T-cell (primary cell): ENCODE results near the gene ENTHD1. TPM values are rescaled to one million over a fixed set of nuclear protein-coding genes. Genes with fewer than 3 reads are reported as not detected.
"Not testable (repeated sequence)": the region's sequence is repeated elsewhere in the genome, so short reads cannot be mapped to it uniquely, and the experiment has no call there.

Experiments used
- ATAC-seq, 4 experiments: fragments of 200-7000 bp in 3 of 4; fragments of 150-1000 bp in 1 of 4; cut with Tn5 transposase; replicated peaks in 1 of 4; 1 replicate in 3 of 4; 2 replicates in 1 of 4; pipeline ENCODE4 v1.10.0; 2021; ENCODE audit warnings: moderate library complexity in 3 of 4, mild to moderate bottlenecking in 2 of 4, moderate number of reproducible peaks in 1 of 4
- CTCF ChIA-PET, 2 donors: fragments of 300-600 bp; sonication (Branson Sonifier 250); formaldehyde crosslinking; loops; one replicate each; lab custom pipeline; 2022; ENCODE audit warnings: antibody characterized with exemption in 2 of 2; lab: Charles Lee
- POLR2A ChIA-PET, 2 donors: fragments of 300-600 bp; sonication (Branson Sonifier 250); formaldehyde crosslinking; loops; one replicate each; lab custom pipeline; 2022; ENCODE audit warnings: antibody characterized with exemption in 2 of 2; lab: Charles Lee
- DNase-seq, 35 experiments: peaks; one replicate each; pipeline versions ENCODE4 v3.0.0 to v3.0.0-alpha.2; 2013 to 2023
- H3K27ac ChIP-seq: one replicate; pipeline ENCODE4 v1.5.1; 2013; ENCODE audit warnings: low read length
- H3K27me3 ChIP-seq, 2 experiments: replicated peaks in 1 of 2; 1 replicate in 1 of 2; 2 replicates in 1 of 2; pipeline versions ENCODE4 v1.6.1 to v1.7.0; 2013; ENCODE audit warnings: low read length in 1 of 2, mixed read lengths in 1 of 2; ENCODE audit not compliant: control insufficient read depth in 2 of 2, insufficient read depth in 2 of 2; ENCODE audit errors: extremely low read depth in 1 of 2
- H3K36me3 ChIP-seq, 2 donors: 1 replicate in 1 of 2; 2 replicates in 1 of 2; pipeline versions ENCODE4 v1.6.1 to v1.7.0; 2013; ENCODE audit warnings: low read length in 1 of 2; ENCODE audit not compliant: control insufficient read depth in 2 of 2, insufficient read depth in 1 of 2; ENCODE audit errors: extremely low read depth in 1 of 2
- H3K4me1 ChIP-seq, 2 experiments: 1 replicate in 1 of 2; 2 replicates in 1 of 2; pipeline versions ENCODE4 v1.6.1 to v1.7.0; 2013; ENCODE audit warnings: low read length in 2 of 2, mixed read lengths in 1 of 2; ENCODE audit not compliant: insufficient read depth in 2 of 2, control insufficient read depth in 1 of 2; ENCODE audit errors: extremely low read depth in 1 of 2
- H3K4me3 ChIP-seq, 2 donors: 1 replicate in 1 of 2; 2 replicates in 1 of 2; pipeline versions ENCODE4 v1.5.1 to v1.7.0; 2013; ENCODE audit warnings: mild to moderate bottlenecking in 2 of 2, low read length in 1 of 2, moderate library complexity in 1 of 2; ENCODE audit not compliant: control insufficient read depth in 1 of 2; ENCODE audit errors: extremely low read depth in 1 of 2
- H3K9me3 ChIP-seq: 2 replicates; pipeline ENCODE4 v1.7.0; 2013
- H3K27ac Mint-ChIP-seq, 2 donors: one replicate each; pipeline ENCODE4 v1.8.0; 2020 to 2021; ENCODE audit warnings: mild to moderate bottlenecking in 2 of 2, mixed read lengths in 2 of 2
- H3K27me3 Mint-ChIP-seq, 2 donors: one replicate each; pipeline ENCODE4 v1.8.0; 2021 to 2022; ENCODE audit warnings: mixed read lengths in 2 of 2
- H3K36me3 Mint-ChIP-seq: one replicate; pipeline ENCODE4 v1.8.0; 2021; ENCODE audit warnings: mixed read lengths
- H3K4me1 Mint-ChIP-seq, 3 donors: one replicate each; pipeline ENCODE4 v1.8.0; 2020 to 2022; ENCODE audit warnings: mixed read lengths in 3 of 3, mild to moderate bottlenecking in 1 of 3
- H3K4me3 Mint-ChIP-seq, 3 donors: one replicate each; pipeline ENCODE4 v1.8.0; 2020 to 2022; ENCODE audit warnings: mild to moderate bottlenecking in 3 of 3, mixed read lengths in 3 of 3, moderate library complexity in 3 of 3
- H3K9me3 Mint-ChIP-seq, 3 donors: one replicate each; pipeline ENCODE4 v1.8.0; 2020 to 2022; ENCODE audit warnings: mixed read lengths in 3 of 3
- WGBS: methylation state at CpG from one replicate; pipeline ENCODE4 v1.1.5; 2013; ENCODE audit warnings: missing lambda C conversion rate; ENCODE audit not compliant: insufficient coverage; 5-methylcytosine and 5-hydroxymethylcytosine counted together
- total RNA-seq, 35 experiments: library from RNA in 6 of 35; stranded (reverse) in 6 of 35; fragments of 120-200 nt in 1 of 35; gene quantifications; one replicate each; pipeline versions ENCODE4 v1.2.1 to v1.2.4 and lab custom pipeline; 2013 to 2026

The ENTHD1 gene
- total RNA-seq, 5 donors from 2014 or later (not counting 1 experiment from before 2014, with no cell fraction given): 0.13 to 0.36 (median 0.20) TPM

DNA sequence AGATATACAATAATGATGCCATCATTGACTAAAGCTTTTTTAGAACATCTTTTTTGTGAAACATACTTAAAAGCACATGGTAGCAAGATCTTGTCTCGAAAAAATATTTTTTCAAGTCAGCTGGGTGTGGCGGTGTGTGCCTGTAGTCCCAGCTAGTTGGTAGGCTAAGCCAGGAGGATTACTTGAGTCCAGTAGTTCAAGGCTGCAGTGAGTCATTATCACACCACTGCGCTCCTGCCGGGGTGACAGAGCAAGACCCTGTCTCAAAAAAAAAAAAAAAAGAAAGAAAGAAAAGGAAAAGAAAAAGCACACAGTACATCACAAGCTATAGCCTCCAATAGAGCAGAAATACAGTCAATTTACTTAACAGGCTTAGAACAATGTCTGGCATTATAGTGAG lies 37.0 kb downstream of the ENTHD1 start:
- ATAC-seq: no peak
- no peaks in the 10 kb centered on the region for H3K9me3 ChIP-seq
- Mint-ChIP-seq H3K36me3 (no peaks in the 10 kb centered on the region), H3K4me3 (no peak overlapping the region), H3K27ac (no peak overlapping the region), H3K4me1 (peaks cover 18 to 22% (median 19%) of the 10 kb centered on the region in 3 donors), H3K9me3 (no peaks in the 10 kb centered on the region), H3K27me3 (no peaks in the 10 kb centered on the region)
- no CpG with 5 or more reads among the region's 4 CpGs for WGBS
- DNase-seq: no peak
- H3K4me1 ChIP-seq: peaks cover 0 to 3% of the 10 kb centered on the region in 2 experiments
- H3K4me3 ChIP-seq: no peak overlapping the region
- CTCF ChIA-PET: interaction anchor here (0.6 kb wide), 2 partner anchors 58 to 76 kb away, joined by 3 to 4 read pairs; no protein-coding TSS in a partner anchor
- POLR2A ChIA-PET: interaction anchor here in 1 of 2 donors (0.6 kb wide), 1 partner anchor 50 kb away, joined by 3 read pairs; no protein-coding TSS in a partner anchor
- no peaks in the 10 kb centered on the region for H3K36me3 ChIP-seq
- H3K27ac ChIP-seq: no peak overlapping the region
- peaks cover 0 to 2% of the 10 kb centered on the region in 2 experiments for H3K27me3 ChIP-seq

DNA sequence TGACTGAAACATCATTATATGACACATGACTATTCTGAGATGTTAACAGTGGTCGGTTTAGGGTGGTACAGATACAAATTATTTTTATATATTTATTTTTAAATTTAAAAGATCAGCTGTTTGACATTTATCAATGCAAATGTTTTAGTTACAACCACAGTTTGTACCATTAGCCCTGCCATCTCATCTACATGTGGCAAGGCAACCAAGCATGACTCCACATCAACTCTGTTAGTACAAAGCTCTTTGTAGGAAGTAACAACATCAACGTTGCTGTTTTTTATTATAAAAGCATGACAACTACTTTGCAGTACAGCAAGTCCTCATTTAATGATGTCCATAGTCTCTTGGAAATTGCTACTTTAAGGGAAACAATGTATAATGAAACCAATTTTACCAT lies 40.8 kb downstream of the ENTHD1 start:
- Mint-ChIP-seq H3K4me3 (no peak overlapping the region), H3K27me3 (no peaks in the 10 kb centered on the region), H3K27ac (no peak overlapping the region), H3K36me3 (no peaks in the 10 kb centered on the region), H3K9me3 (no peaks in the 10 kb centered on the region), H3K4me1 (peaks cover 0 to 4% (median 0%) of the 10 kb centered on the region in 3 donors)
- H3K9me3 ChIP-seq: no peaks in the 10 kb centered on the region
- CTCF ChIA-PET: interaction anchor here in 1 of 2 donors (0.6 kb wide), 1 partner anchor 68 kb away, joined by 3 read pairs; no protein-coding TSS in a partner anchor
- H3K4me1 ChIP-seq: no peaks in the 10 kb centered on the region
- no peaks in the 10 kb centered on the region for H3K36me3 ChIP-seq
- H3K27me3 ChIP-seq: peaks cover 0 to 2% of the 10 kb centered on the region in 2 experiments
- ATAC-seq (no peak), DNase-seq (no peak)
- POLR2A ChIA-PET: no interaction called here
- no CpG with 5 or more reads among the region's 2 CpGs for WGBS
- H3K4me3 ChIP-seq: no peak overlapping the region
- no peak overlapping the region for H3K27ac ChIP-seq

GRCh38 chr22:39851606-39852315 lies 41.8 kb downstream of the ENTHD1 start:
- H3K36me3 Mint-ChIP-seq: no peaks in the 10 kb centered on the region
- Histone ChIP-seq H3K4me1 (no peaks in the 10 kb centered on the region), H3K36me3 (no peaks in the 10 kb centered on the region), H3K27ac (no peak overlapping the region), H3K9me3 (no peaks in the 10 kb centered on the region), H3K4me3 (no peak overlapping the region), H3K27me3 (peaks cover 0 to 2% of the 10 kb centered on the region in 2 experiments)
- POLR2A ChIA-PET: interaction anchor here in 1 of 2 donors (0.6 kb wide), 1 partner anchor 32 kb away, joined by 3 read pairs; no protein-coding TSS in a partner anchor
- H3K27me3 Mint-ChIP-seq: no peaks in the 10 kb centered on the region
- H3K9me3 Mint-ChIP-seq: no peaks in the 10 kb centered on the region
- 100% methylated on average over 1 of the region's 4 CpGs for WGBS
- H3K4me3 Mint-ChIP-seq: no peak overlapping the region
- DNase-seq (no peak), ATAC-seq (no peak)
- no peak overlapping the region for H3K27ac Mint-ChIP-seq
- CTCF ChIA-PET: interaction anchor here in 1 of 2 donors (1.0 kb wide), 1 partner anchor 54 kb away, joined by 4 read pairs; no protein-coding TSS in a partner anchor
- H3K4me1 Mint-ChIP-seq: peaks cover 0 to 4% (median 0%) of the 10 kb centered on the region in 3 donors

DNA sequence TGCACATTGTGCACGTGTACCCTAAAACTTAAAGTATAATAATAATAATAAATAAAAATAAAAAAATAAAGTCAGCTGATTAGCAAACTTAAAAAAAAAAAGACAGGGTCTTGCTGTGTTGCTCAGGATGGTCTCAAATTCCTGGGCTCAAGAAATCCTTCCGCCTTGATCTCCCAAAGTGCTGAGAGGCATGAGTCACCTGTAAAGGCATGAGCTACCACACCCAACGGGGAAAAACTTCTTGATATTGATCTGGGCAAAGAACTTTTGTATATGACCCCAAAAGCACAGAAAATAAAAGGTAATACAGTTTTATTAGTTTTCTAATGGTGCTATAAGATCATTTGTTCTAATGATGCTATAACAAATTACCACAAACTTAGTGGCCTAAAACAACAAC lies 46.1 kb downstream of the ENTHD1 start:
- ChIA-PET CTCF (no interaction called here), POLR2A (no interaction called here)
- H3K27me3 Mint-ChIP-seq: no peaks in the 10 kb centered on the region
- peaks cover 2 to 19% (median 9%) of the 10 kb centered on the region in 3 donors for H3K4me1 Mint-ChIP-seq
- 88% methylated on average over 1 of the region's 3 CpGs for WGBS
- DNase-seq: no peak
- H3K4me3 Mint-ChIP-seq: no peak overlapping the region
- H3K36me3 ChIP-seq: no peaks in the 10 kb centered on the region
- H3K4me1 ChIP-seq: no peaks in the 10 kb centered on the region
- H3K9me3 ChIP-seq: peaks cover 3% of the 10 kb centered on the region
- no peaks in the 10 kb centered on the region for H3K27me3 ChIP-seq
- no peak overlapping the region for H3K27ac Mint-ChIP-seq
- no peak overlapping the region for H3K4me3 ChIP-seq
- no peaks in the 10 kb centered on the region for H3K9me3 Mint-ChIP-seq
- H3K27ac ChIP-seq: no peak overlapping the region
- H3K36me3 Mint-ChIP-seq: no peaks in the 10 kb centered on the region
- ATAC-seq: no peak

- H3K27me3 Mint-ChIP-seq, H3K9me3 Mint-ChIP-seq: not testable (repeated sequence)
- WGBS: no CpG with 5 or more reads among the region's 1 CpG
Observed at GRCh38 chr22:39846539-39846938, 47.0 kb downstream of the ENTHD1 start.

DNA sequence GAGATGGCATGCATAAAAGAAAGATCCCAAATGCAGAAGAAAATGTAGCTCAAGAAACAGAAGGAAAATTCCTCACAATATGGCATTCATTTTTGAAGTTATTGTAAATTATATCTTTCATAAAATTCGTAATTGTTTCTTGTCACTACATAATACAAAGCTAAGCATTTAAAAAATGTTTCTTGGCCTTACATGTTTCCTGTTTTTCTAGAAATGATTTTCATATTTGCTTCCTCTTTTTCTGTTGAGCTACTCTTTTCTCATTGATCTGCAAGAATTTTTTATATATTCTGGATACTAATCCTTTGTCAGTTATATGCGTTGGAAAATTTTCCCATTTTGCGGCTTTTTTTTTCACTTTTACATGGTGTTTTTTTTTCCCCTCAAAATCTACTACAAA lies 48.0 kb downstream of the ENTHD1 start:
- H3K27ac Mint-ChIP-seq: no peak overlapping the region
- Histone ChIP-seq H3K27me3 (no peaks in the 10 kb centered on the region), H3K9me3 (peaks cover 3% of the 10 kb centered on the region), H3K27ac (no peak overlapping the region), H3K4me1 (no peaks in the 10 kb centered on the region), H3K36me3 (no peaks in the 10 kb centered on the region), H3K4me3 (no peak overlapping the region)
- H3K4me3 Mint-ChIP-seq: no peak overlapping the region
- ChIA-PET POLR2A (interaction anchor here in 1 of 2 donors (0.6 kb wide), 2 partner anchors 59 to 64 kb away, joined by 3 read pairs; no protein-coding TSS in a partner anchor), CTCF (no interaction called here)
- no peaks in the 10 kb centered on the region for H3K36me3 Mint-ChIP-seq
- DNase-seq (no peak), ATAC-seq (no peak)
- no CpG with 5 or more reads among the region's 3 CpGs for WGBS
- H3K27me3 Mint-ChIP-seq: no peaks in the 10 kb centered on the region
- peaks cover 2 to 15% (median 9%) of the 10 kb centered on the region in 3 donors for H3K4me1 Mint-ChIP-seq
- no peaks in the 10 kb centered on the region for H3K9me3 Mint-ChIP-seq

More at GRCh38 chr22:39846539-39846938, 47.0 kb downstream of the ENTHD1 start:
- H3K4me3 ChIP-seq, ATAC-seq, H3K27ac Mint-ChIP-seq, DNase-seq, H3K27me3 ChIP-seq, H3K9me3 ChIP-seq, CTCF ChIA-PET, H3K27ac ChIP-seq, H3K4me3 Mint-ChIP-seq, POLR2A ChIA-PET, H3K36me3 Mint-ChIP-seq, H3K36me3 ChIP-seq, H3K4me1 ChIP-seq: not testable (repeated sequence)
- H3K4me1 Mint-ChIP-seq: peaks cover 2 to 18% (median 9%) of the 10 kb centered on the region in 3 donors
